HG03095 (cell line): ENCODE results near the gene SEC23B.
A peak's percentile ranks its signal among the peaks of the same experiment; 100 is the strongest.
"Not testable (repeated sequence)": the region's sequence is repeated elsewhere in the genome, so short reads cannot be mapped to it uniquely, and the experiment has no call there.

Experiments
- ATAC-seq: cut with Tn5 transposase; IDR thresholded peaks from one replicate; pipeline ENCODE4 v1.9.1; 2021; ENCODE audit warnings: moderate library complexity; ENCODE audit not compliant: unreplicated experiment

Gene SEC23B

GRCh38 chr20:18507218-18508191 is at the start of gene SEC23B:
Gene SEC23B, plus strand, starts transcription at chr20:18507940. Its CDS starts 2,896 bp downstream, at chr20:18510836.
- ATAC-seq: peak; percentile 96

DNA sequence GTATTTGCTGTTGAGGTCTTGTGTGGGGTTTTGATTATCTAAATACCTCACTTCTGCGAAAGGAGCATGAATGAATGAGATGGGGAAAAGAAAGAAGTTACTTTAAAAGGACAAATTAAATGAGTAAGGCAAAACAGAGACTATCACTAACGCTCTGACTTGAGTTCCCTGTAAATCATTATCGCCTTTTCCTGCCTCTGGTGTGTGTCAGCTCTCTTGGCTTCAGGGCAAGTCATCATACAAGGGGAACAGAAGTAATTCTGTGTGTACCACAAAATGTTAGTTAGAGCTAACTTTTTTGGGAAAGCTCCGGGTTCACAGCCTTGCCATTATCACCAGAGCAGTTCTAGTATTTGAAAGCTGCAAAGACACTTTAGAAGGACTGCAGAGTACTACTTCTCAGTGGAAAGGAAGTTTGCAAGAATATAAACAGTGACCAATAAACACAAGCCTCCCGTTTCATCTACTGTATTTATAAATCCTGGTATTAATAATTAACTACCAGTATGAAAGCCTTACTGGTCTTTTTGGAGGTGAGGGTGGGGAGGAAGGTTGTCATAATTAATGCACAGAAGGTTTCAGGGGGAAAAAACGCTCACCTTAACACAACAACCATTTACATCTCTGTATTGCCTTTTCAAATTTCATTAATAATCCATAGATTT is 42.1 kb upstream of the SEC23B start:
- no peak for ATAC-seq

DNA sequence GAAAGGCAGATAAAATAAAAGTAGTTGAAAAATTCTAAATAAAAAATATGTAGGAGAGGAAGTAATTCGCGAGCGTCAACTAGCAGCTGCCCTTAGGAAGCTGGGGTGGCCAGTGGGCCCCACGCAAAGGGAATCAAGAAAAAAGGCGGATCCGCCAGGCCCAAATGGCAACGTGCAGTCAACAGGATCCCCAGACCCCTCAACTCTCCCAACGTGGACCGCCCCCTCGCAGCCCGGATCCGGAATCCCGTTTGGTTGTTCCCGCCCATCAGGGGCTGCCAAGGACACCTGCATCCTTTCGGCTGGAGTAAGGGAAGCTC is 41.2 kb upstream of the SEC23B start:
- ATAC-seq: peak; percentile 18

DNA sequence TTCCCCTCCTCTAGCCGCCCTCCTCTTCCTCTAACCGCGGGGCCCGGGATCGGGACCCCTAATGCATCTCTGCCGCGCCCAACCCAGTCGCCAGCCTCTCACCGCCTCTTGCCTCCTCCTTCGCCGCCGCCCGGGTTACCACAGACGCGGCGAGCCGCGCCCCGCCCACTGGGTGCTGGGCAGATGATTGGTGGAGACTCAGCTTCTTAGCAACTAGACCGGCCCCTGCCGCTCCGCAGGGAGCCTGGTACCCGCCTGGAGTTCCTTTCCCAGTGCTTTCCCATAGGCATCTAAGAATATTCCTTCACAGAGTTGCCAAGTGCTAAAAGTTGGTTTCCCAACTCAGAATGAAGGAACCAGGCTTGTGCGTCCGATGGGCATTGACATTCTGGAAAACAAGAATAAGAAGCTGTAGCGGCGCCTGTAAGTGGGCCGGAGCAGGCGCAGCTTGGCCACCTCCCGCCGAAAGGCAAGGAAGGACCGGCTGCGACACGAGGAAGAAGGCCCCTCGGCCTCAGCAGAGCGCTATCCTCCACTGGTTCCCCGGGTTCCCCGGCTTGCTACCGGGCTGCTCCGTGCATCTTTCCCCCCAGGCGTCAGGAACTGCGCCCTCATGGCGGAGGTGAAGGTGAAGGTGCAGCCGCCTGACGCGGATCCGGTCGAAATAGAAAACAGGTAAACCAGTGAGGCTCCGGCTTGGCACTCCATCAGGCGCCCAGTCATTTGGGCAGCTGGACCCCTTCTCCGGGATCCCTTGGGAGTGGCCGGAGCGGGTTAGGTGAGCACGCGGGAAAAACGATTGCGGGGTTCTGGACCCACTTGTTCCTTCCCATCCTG is 40.6 kb upstream of the SEC23B start, which contains the start of the genes DZANK1 and POLR3F:
Gene DZANK1 (minus strand): TSS at position 137 of the 837 bp plus-strand sequence. CDS start 1,672 bp downstream, outside the sequence.
Gene POLR3F (plus strand): TSS at position 497 of the 837 bp plus-strand sequence. CDS start 117 bp downstream, at position 614.
- peak; percentile 97 for ATAC-seq

DNA sequence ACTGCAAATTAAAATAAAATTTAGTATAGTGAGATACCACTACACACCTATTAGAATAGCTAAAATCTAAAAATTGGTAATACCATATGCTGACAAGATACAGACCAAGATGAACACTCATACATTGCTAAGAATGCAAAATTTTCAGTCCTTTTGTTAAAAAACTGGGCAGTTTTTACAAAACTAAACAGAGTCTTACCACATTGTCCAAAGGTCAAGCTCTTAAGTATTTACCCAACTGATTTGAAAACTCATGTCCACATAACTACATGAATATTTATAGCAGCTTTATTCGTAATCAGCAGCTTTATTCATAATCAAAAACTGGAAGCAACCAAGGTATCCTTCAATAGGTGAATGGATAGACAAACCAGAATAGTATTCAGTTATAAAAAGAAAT is 30.5 kb upstream of the SEC23B start:
- no peak for ATAC-seq

GRCh38 chr20:18477821-18478220 is 29.9 kb upstream of the SEC23B start:
- no peak for ATAC-seq

GRCh38 chr20:18481596-18481995 is 26.1 kb upstream of the SEC23B start:
- no peak for ATAC-seq

- ATAC-seq: no peak
These were observed 19.4 kb upstream of the SEC23B start for GRCh38 chr20:18488301-18488700.

DNA sequence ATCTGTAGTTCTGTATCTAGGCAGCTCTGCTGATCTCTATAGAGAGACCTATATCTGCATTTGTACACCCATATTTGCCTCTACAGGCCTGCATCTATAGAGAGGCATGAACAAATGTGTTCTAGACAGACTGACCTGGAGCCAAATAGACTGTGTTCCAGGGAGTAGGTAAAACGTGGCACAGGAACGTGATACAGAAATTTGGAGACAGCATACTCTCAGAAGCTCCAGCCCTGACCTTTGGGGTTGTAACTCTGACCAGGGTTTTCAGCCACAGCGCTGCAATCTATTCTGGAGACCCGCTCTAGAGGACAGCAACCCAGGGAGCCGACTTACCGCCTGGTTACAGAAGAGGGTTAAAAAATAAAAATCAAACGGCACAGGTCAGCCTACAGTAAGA is 11.7 kb upstream of the SEC23B start:
- ATAC-seq: no peak

GRCh38 chr20:18496740-18497592 is 10.8 kb upstream of the SEC23B start, which contains the start of gene RBBP9:
Gene RBBP9, minus strand, starts transcription at chr20:18497225. Its CDS starts 58 bp downstream, at chr20:18497167.
- ATAC-seq: peak; percentile 98

DNA sequence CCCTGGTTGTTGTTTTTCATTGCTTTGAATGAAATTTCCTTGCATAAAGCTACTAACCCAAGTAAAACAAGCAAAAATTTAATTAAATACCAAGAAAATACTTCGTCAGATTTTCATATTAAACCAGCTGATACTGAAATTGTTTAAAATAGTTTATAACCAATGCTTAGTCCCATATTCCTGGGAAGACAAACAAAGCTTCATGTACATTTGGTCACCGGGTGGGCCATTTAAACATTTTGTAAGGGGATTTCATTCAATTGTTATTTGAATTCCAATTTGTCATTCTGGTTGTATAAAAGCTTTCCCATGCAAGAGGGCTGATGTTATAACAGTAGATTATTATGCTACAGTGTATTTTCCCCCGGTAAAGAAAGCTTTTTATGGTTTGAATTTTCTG is 10.1 kb upstream of the SEC23B start:
- no peak for ATAC-seq

- ATAC-seq: not testable (repeated sequence)
These were observed 6.1 kb upstream of the SEC23B start for GRCh38 chr20:18501672-18502071.

GRCh38 chr20:18504479-18505060 is 3.2 kb upstream of the SEC23B start:
- ATAC-seq: no peak

DNA sequence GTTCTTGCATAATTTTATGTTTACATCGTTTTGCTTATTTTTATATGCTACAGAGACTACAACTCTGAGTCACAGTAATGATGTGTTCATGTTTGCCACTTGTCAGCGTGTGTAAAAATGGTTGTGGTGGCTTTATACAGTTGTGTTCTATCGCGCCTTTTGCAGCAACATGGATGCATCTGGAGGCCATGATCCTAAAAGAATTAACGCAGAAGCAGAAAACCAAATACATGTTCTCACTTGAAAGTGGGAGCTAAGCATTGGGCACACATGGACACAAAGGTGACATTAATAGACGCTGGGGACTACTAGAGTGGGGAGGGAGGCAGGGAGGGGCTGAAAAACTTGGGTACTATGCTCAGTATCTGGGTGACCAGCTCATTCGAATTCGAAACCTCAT is 996 bp upstream of the SEC23B start:
- no peak for ATAC-seq

DNA sequence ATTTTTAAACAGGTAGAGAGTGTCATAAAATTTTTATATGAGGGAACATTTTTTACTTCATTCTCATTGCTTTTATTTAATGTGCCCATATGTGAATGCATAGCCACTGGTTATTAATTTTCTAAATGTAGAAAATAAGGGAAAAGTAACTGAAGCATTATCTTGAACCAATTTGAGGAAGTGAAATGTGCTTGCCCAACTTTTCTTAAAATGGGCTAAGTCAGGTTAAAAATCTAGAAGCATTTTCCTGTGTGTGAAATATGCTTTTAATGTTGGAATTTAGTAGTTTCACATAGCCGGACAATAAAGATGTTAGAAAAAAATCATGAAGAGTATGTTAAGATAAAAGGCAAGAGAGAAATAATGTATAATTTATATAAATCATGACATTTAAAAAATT is 3.8 kb downstream of the SEC23B start:
- ATAC-seq: no peak

GRCh38 chr20:18513208-18513607 is 5.5 kb downstream of the SEC23B start:
- no peak for ATAC-seq

GRCh38 chr20:18514127-18514526 is 6.4 kb downstream of the SEC23B start:
- no peak for ATAC-seq

- no peak for ATAC-seq
These were observed 8.2 kb downstream of the SEC23B start for GRCh38 chr20:18515973-18516372.

DNA sequence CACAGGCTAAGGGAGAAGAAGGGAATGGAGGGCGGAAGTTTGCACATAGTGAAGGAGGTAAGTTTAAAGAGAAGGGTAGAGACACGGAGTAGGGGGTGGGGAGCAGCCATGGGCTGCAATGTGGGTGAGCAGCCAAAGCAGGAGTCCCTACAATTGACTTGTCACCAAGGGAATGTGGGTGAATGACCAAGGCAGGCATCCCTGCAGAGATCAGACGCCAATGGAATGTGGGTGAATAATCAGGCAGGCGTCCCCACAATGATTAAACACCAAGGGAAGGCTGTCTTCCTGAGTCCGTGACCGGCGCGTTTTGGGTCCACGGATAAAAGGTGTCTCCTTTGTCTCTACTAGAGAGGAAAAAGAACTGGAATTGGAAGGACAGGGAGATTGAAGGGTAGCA is 14.3 kb downstream of the SEC23B start:
- not testable (repeated sequence) for ATAC-seq

GRCh38 chr20:18523066-18523465 is 15.3 kb downstream of the SEC23B start:
- ATAC-seq: no peak
